Tibial nerve (tissue), 4 donors: ENCODE results near the gene SLC43A2.

ENCODE experiments used
- EP300 ChIP-seq, 2 donors: sonication (generic); formaldehyde crosslinking; IDR thresholded peaks; one replicate each; pipeline ENCODE4 v1.6.1; 2017; ENCODE audit warnings: antibody characterized with exemption in 2 of 2, mild to moderate bottlenecking in 1 of 2
- POLR2A ChIP-seq, 2 donors: fragments of 450-650 bp; IDR thresholded peaks; one replicate each; pipeline ENCODE4 v1.6.1; 2017; ENCODE audit warnings: antibody characterized with exemption in 2 of 2, mild to moderate bottlenecking in 2 of 2, moderate library complexity in 2 of 2
- TF ChIP-seq, protein P1 (sequence below), 5 experiments: fragments of 200-600 bp in 3 of 5; fragments of 450-650 bp in 2 of 5; sonication (generic) in 3 of 5; IDR thresholded peaks; one replicate each; pipeline ENCODE4 v1.5.1; 2016 to 2019; ENCODE audit warnings: antibody characterized with exemption in 5 of 5, mild to moderate bottlenecking in 3 of 5, moderate library complexity in 2 of 5

DNA sequence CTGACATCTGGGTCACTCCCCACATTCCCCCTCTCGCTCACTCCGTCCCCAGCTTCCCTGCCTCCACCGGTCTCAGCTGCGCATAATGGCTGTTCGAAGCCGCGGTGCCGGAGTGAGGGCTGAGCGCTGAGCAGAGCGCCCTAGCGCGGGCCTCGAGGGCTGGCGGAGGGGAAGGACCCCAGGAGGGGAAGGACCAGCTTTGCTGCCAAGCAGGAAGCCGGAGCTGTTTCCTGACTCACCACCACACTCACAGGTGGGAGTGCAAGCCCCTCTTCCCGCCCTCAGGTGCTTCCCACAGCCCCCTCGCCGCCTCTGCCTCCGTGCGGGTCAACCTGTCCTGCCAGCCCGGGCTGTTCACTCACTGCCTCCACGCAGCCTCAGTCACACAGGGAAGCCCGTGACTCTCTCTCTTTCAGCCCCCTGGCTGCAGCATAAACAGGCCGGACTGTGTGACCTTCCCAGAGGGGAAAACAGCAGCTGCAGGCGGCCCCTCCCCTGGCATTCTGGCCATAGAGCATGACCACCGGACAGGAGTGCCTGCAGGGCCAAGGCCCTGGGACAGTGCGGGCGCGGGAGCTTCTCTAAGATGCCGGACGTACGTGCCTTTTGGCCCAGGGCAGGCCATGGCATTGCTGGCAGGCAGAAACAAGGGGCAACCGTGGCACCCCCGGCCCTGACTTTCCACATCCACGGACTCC, 23.7 kb downstream of the SLC43A2 start:
- no peak for TF ChIP-seq EP300 (IDR thresholded peaks at IDR 0.05)
- TF ChIP-seq, protein P1, sequence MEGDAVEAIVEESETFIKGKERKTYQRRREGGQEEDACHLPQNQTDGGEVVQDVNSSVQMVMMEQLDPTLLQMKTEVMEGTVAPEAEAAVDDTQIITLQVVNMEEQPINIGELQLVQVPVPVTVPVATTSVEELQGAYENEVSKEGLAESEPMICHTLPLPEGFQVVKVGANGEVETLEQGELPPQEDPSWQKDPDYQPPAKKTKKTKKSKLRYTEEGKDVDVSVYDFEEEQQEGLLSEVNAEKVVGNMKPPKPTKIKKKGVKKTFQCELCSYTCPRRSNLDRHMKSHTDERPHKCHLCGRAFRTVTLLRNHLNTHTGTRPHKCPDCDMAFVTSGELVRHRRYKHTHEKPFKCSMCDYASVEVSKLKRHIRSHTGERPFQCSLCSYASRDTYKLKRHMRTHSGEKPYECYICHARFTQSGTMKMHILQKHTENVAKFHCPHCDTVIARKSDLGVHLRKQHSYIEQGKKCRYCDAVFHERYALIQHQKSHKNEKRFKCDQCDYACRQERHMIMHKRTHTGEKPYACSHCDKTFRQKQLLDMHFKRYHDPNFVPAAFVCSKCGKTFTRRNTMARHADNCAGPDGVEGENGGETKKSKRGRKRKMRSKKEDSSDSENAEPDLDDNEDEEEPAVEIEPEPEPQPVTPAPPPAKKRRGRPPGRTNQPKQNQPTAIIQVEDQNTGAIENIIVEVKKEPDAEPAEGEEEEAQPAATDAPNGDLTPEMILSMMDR (IDR thresholded peaks at IDR 0.05) = no peak
- no peak for TF ChIP-seq POLR2A (IDR thresholded peaks at IDR 0.05)
